MM.1S (cell line): ENCODE data around the gene THAP2.

Source experiments
- DNase-seq: peaks from one replicate; pipeline ENCODE4 v3.0.0-alpha.2; 2015
- H2AFZ ChIP-seq: fragments of 300-600 bp; sonication (generic); 2 replicates; pipeline ENCODE4 v1.6.0; 2016; ENCODE audit warnings: antibody characterized with exemption, low read length
- H3F3A ChIP-seq: fragments of 300-600 bp; sonication (generic); 2 replicates; pipeline ENCODE4 v1.6.1; 2016; ENCODE audit warnings: mild to moderate bottlenecking, antibody characterized with exemption, low read length, moderate library complexity, mixed read lengths; ENCODE audit not compliant: insufficient read depth
- H3K27ac ChIP-seq: fragments of 300-600 bp; sonication (generic); 2 replicates; pipeline ENCODE4 v1.5.1; 2016; ENCODE audit warnings: mild to moderate bottlenecking, low read length
- H3K27me3 ChIP-seq: fragments of 300-600 bp; sonication (generic); replicated peaks from 2 replicates; pipeline ENCODE4 v1.6.0; 2016; ENCODE audit warnings: low read length; ENCODE audit not compliant: insufficient read depth
- H3K36me3 ChIP-seq: fragments of 300-600 bp; sonication (generic); replicated peaks from 2 replicates; pipeline ENCODE4 v1.6.1; 2016; ENCODE audit warnings: mild to moderate bottlenecking, low read length, mixed read lengths; ENCODE audit not compliant: insufficient read depth
- H3K4me1 ChIP-seq: fragments of 300-600 bp; sonication (generic); 2 replicates; pipeline ENCODE4 v1.6.1; 2016; ENCODE audit warnings: low read length, mixed read lengths
- H3K4me2 ChIP-seq: fragments of 300-600 bp; sonication (generic); 2 replicates; pipeline ENCODE4 v1.6.0; 2016; ENCODE audit warnings: low read depth, low read length
- H3K4me3 ChIP-seq: fragments of 300-600 bp; sonication (generic); 2 replicates; pipeline ENCODE4 v1.5.1; 2016; ENCODE audit warnings: low read length, mixed read lengths
- H3K79me2 ChIP-seq: fragments of 300-600 bp; sonication (generic); 2 replicates; pipeline ENCODE4 v1.6.1; 2016; ENCODE audit warnings: mixed run types, low read length, mixed read lengths
- H3K9ac ChIP-seq: fragments of 300-600 bp; sonication (generic); 2 replicates; pipeline ENCODE4 v1.6.1; 2016; ENCODE audit warnings: low read length, mixed read lengths
- H3K9me2 ChIP-seq: fragments of 300-600 bp; sonication (generic); replicated peaks from 2 replicates; pipeline ENCODE4 v1.6.1; 2016; ENCODE audit warnings: mild to moderate bottlenecking, low read length, mixed read lengths; ENCODE audit not compliant: insufficient read depth
- H3K9me3 ChIP-seq: fragments of 300-600 bp; sonication (generic); replicated peaks from 2 replicates; pipeline ENCODE4 v1.6.1; 2016; ENCODE audit warnings: mild to moderate bottlenecking, low read length, mixed read lengths; ENCODE audit not compliant: insufficient read depth
- H4K20me1 ChIP-seq: fragments of 300-600 bp; sonication (generic); 2 replicates; pipeline ENCODE4 v1.6.1; 2016; ENCODE audit warnings: mild to moderate bottlenecking, low read length, moderate library complexity, mixed read lengths; ENCODE audit not compliant: insufficient read depth
- CTCF ChIP-seq: fragments of 300-600 bp; sonication (generic); IDR thresholded peaks from 2 replicates; pipeline ENCODE4 v1.5.1; 2016; ENCODE audit warnings: antibody characterized with exemption, low read length, mixed read lengths
- EZH2 ChIP-seq: fragments of 300-600 bp; sonication (generic); optimal IDR thresholded peaks from 2 replicates; pipeline ENCODE3; 2017; ENCODE audit warnings: low read depth, mild to moderate bottlenecking, antibody characterized with exemption, low read length, mixed read lengths
- EZH2phosphoT487 ChIP-seq: fragments of 300-600 bp; sonication (generic); IDR thresholded peaks from 2 replicates; pipeline ENCODE4 v1.6.1; 2018; ENCODE audit warnings: antibody characterized with exemption, low read length

The THAP2 gene

GRCh38 chr12:71645268-71645667 lies 18.8 kb upstream of the THAP2 start:
- no peak overlapping the region for H2AFZ ChIP-seq
- no peaks in the 10 kb centered on the region for H3K9me2 ChIP-seq
- peaks cover 6% of the 10 kb centered on the region; the same call in 1 of the 2 replicates for H3K4me1 ChIP-seq
- DNase-seq: no peak
- H3K4me3 ChIP-seq: no peak overlapping the region
- no peaks in the 10 kb centered on the region for H3K27me3 ChIP-seq
- H3K79me2 ChIP-seq: peaks cover 42% of the 10 kb centered on the region
- H3K9me3 ChIP-seq: no peaks in the 10 kb centered on the region
- H3K27ac ChIP-seq: no peak overlapping the region
- TF ChIP-seq CTCF (no peak), EZH2 (no peak), EZH2phosphoT487 (no peak)
- no peaks in the 10 kb centered on the region for H4K20me1 ChIP-seq
- H3K36me3 ChIP-seq: peaks cover 12% of the 10 kb centered on the region; the same call in 1 of the 2 replicates
- H3K9ac ChIP-seq: no peak overlapping the region
- no peak overlapping the region for H3K4me2 ChIP-seq
- peaks cover 7% of the 10 kb centered on the region; the same call in 1 of the 2 replicates for H3F3A ChIP-seq

GRCh38 chr12:71646512-71646911 lies 17.6 kb upstream of the THAP2 start:
- Histone ChIP-seq H3K9me2 (no peaks in the 10 kb centered on the region), H3K4me3 (no peak overlapping the region), H3K27me3 (no peaks in the 10 kb centered on the region), H3K9ac (no peak overlapping the region), H4K20me1 (no peaks in the 10 kb centered on the region), H3K4me1 (peaks cover 6% of the 10 kb centered on the region; the same call in 1 of the 2 replicates), H3K4me2 (no peak overlapping the region), H3K79me2 (peaks cover 46% of the 10 kb centered on the region), H2AFZ (no peak overlapping the region), H3K27ac (no peak overlapping the region), H3K9me3 (no peaks in the 10 kb centered on the region), H3F3A (0 out of 2 replicates have a peak, but pooled peaks cover 4% of the 10 kb centered on the region), H3K36me3 (peaks cover 12% of the 10 kb centered on the region; the same call in 1 of the 2 replicates)
- TF ChIP-seq EZH2phosphoT487 (no peak), CTCF (no peak), EZH2 (no peak)
- DNase-seq: no peak

GRCh38 chr12:71648537-71648936 lies 15.6 kb upstream of the THAP2 start:
- Histone ChIP-seq H3K9ac (no peak overlapping the region), H3K36me3 (peaks cover 14% of the 10 kb centered on the region; the same call in 1 of the 2 replicates)

More at GRCh38 chr12:71648537-71648936, 15.6 kb upstream of the THAP2 start:
- no peaks in the 10 kb centered on the region for H4K20me1 ChIP-seq
- TF ChIP-seq CTCF (no peak), EZH2 (no peak)
- H3K4me1 ChIP-seq: no peaks in the 10 kb centered on the region
- H3K79me2 ChIP-seq: peaks cover 66% of the 10 kb centered on the region
- H2AFZ ChIP-seq: no peak overlapping the region
- no peaks in the 10 kb centered on the region for H3K9me3 ChIP-seq
- no peak overlapping the region for H3K4me2 ChIP-seq
- H3F3A ChIP-seq: no peaks in the 10 kb centered on the region
- no peak overlapping the region for H3K27ac ChIP-seq
- H3K9me2 ChIP-seq: no peaks in the 10 kb centered on the region
- H3K27me3 ChIP-seq: no peaks in the 10 kb centered on the region
- no peak overlapping the region for H3K4me3 ChIP-seq
- DNase-seq: no peak
